ENCODE results near the gene LHX1.

LHX1 gene

GRCh38 chr17:36939052-36939801, 2.0 kb downstream of the LHX1 start:
- no peak for DNase-seq (ENCODE audit: low read depth)

GRCh38 chr17:36939802-36940312, 2.6 kb downstream of the LHX1 start:
- DNase-seq (ENCODE audit: low read depth), result no peak

DNA sequence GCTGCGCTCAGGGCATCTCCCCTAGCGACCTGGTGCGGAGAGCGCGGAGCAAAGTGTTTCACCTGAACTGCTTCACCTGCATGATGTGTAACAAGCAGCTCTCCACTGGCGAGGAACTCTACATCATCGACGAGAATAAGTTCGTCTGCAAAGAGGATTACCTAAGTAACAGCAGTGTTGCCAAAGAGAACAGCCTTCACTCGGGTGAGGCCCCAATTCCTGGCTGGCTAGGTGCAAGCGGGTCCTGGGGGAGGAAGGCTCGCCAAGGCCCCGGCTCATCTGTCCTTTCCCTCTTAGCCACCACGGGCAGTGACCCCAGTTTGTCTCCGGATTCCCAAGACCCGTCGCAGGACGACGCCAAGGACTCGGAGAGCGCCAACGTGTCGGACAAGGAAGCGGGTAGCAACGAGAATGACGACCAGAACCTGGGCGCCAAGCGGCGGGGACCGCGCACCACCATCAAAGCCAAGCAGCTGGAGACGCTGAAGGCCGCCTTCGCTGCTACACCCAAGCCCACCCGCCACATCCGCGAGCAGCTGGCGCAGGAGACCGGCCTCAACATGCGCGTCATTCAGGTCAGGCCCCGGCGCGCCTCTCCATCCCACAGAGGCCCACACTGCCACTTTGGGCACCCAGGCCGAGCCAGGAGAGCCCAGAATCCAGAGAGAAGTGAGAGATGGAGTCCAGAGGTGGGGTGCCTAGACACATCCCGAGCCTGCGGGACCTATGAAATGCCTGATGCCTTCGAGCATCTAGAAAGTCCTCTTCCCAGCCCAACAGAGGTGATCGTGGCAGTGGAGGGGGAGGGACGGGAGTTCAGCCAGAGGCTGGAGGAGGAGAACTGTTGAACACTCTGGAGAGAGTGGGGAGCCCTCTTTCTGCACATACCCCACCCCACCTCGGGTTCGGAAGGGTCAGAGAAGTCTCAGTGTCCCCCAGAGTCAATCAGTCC, 3.3 kb downstream of the LHX1 start:
- no peak for DNase-seq (ENCODE audit: low read depth)

DNA sequence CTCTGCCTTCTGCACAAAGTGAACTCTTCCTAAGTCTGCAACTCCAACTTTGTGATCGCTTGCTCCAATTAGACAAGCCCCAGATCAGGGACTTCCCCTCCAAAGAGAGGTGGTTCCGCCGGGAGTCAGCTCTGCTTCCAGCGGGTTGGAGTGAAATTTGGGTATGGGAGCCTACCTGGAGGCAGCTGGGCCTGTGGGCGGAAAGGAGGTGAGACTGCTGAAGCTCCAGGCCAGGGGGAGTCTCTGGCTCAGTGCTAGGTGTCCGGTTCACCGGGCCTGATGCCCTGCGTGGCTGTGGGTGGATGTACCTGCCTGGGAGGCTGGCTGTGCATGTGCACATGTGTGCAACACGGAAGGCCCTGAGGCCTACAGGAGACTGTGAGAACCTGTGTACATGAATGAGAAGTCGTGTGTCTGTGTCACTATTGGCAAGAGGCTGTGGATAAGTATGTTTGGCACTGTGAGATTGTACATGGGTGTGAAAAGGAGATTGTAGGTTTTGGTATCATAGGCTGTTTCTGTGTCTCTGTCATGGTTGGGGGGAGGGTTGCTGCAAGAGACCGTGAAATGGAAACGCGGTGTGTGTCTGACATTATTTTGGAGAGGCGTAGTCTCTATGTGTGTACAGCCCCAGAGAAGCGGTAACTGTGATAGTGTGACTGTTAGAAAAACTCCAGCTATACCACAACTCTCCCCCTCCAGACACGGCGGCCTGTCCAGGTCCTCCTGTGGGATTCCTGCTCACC, 4.2 kb downstream of the LHX1 start:
- no peak for DNase-seq (ENCODE audit: low read depth)

GRCh38 chr17:36942019-36942599, 4.8 kb downstream of the LHX1 start:
- DNase-seq (ENCODE audit: low read depth), result no peak

- DNase-seq (ENCODE audit: low read depth), result no peak
These were observed 5.4 kb downstream of the LHX1 start for GRCh38 chr17:36942631-36943125.

DNA sequence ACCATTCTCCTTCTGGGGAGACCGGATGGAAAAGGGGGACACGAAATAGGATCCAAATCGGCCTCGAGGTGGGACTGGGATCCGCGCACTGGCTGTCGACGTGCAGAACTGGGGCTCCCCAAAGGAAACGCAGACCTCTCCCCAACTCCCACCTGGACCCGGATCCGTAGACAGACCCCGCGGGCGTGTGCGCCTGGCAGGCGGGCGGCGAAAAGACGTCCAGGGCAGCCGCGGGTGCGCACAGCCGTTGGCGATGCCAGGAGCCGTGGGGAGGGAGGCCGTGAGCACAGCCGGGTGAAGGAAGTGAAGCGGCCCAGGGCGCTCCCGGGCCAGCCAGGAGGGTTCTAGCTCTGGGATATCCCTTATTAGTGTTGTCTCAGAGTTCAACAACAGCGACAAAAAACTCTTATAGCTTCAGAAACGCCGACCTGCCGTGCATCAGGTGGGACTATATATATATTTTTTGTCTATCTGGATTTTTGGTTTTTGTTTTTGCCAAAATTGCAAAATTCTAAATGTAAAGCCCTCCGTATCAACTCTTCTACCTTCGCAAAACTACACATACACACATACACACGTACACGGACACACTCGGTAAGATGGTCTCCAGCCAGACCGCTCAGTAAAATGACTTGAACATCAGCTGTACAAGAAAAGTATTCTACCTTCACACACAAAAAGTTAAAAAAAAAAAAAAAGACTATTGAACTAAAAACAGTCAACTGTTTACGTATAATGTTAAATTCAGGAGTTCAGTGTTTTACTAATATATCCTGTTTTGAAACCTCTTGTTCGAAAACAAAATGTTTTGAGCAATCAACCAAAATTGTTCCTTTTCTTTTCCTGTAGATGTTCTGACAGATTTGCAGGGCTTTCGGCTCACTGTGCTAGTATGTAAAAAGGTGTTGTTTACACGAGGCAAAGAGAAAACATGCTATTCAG, 6.2 kb downstream of the LHX1 start:
- no peak for DNase-seq (ENCODE audit: low read depth)

DNA sequence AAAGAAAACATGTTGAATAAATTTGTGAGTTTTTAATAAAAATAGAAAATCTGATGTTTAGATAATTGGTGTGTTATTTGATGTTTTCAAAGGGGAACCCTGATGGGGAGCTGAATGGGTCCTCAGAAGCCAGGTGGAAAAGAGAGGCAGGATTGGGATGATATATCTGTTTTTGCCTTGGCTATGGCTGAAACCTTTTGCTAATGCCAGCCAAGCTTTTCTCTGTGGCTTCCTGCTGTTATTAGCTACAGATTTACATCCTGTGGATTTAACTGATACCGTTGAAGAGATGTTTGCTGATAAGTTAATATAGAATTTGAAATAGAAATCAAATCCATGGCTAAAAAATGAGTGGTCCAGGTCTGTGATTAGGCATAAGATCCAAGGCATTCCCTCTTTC, 7.3 kb downstream of the LHX1 start:
- no peak for DNase-seq (ENCODE audit: low read depth)

GRCh38 chr17:36945140-36945539, 7.9 kb downstream of the LHX1 start:
- DNase-seq (ENCODE audit: low read depth), result no peak

- DNase-seq (ENCODE audit: low read depth), result no peak
These were observed 8.9 kb downstream of the LHX1 start for GRCh38 chr17:36945959-36946725.

- DNase-seq (ENCODE audit: low read depth), result no peak
These were observed 9.4 kb downstream of the LHX1 start for GRCh38 chr17:36946726-36947091.

DNA sequence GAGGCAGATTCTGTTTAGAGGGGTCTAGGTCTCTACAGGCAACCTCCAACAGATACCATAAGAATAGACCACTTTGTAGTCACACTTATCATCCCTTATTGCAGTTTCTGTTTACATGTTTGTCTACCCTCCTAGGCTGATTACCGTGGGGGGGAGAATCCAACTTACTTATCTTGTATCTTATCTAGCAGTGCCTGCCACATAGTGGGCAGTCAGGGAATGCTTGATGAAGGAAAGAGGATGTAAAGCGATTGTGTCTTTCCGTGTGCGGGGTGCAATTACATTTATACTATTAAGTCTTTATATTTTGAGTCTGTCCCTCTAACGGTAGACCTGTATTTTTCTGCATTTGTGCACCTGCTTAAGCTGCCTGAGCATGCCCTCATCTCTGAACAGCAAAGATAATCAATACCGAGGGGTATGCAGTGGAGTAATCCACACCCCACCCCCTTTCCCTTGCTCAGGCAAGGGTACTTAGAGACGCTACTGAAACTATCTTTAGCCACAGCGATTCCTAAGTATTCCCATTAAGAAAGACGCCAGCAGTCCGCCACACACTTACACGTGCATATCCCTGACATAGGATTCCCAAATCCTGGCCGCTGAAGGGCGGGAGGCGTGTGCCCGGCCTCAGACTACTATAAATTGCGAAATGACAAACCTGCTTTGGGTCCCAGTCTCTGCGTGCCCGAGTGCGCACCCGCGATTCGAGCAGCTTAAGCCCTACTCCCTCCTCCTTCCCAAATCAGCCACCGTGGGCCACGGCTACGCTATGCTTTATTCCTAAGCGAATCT, 10.8 kb downstream of the LHX1 start:
- no peak for DNase-seq (ENCODE audit: low read depth)

DNA sequence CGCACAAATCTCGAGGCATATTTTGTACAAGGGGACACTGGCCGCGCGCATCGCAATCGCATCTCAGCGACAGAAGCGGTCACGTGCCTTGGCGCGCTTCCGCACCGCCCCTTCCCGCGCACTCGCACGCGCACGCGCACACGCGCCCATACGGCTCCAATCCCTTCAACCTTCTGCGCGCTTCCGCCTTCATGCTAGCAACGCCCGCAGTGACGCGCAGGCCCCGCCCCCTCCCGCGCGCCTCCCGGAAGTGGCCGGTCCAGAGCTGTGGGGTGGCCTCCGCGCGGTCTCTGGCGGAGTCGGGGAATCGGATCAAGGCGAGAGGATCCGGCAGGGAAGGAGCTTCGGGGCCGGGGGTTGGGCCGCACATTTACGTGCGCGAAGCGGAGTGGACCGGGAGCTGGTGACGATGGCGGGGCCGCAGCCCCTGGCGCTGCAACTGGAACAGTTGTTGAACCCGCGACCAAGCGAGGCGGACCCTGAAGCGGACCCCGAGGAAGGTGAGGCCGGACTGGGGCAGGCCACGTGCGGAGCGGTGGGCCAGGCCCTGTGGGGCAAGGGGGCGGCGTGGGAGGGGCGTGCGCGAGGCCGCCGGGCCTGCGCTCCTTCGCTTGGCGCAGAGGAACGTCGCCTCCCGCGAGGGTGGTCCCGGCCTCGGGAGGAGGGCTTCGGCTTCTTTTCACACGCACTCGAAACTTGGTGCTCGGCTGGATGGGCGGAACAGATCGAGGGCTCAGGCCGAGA, 11.6 kb downstream of the LHX1 start, which contains the start of gene AATF:
AATF (plus strand) TSS at position 238 of the 744 bp plus-strand sequence; CDS start at position 410, 172 bp downstream.
- DNase-seq (ENCODE audit: low read depth), result peak; percentile 92

- DNase-seq (ENCODE audit: low read depth), result no peak
These were observed 12.2 kb downstream of the LHX1 start for GRCh38 chr17:36949461-36949927.

GRCh38 chr17:36950027-36950426, 12.8 kb downstream of the LHX1 start:
- no peak for DNase-seq (ENCODE audit: low read depth)

DNA sequence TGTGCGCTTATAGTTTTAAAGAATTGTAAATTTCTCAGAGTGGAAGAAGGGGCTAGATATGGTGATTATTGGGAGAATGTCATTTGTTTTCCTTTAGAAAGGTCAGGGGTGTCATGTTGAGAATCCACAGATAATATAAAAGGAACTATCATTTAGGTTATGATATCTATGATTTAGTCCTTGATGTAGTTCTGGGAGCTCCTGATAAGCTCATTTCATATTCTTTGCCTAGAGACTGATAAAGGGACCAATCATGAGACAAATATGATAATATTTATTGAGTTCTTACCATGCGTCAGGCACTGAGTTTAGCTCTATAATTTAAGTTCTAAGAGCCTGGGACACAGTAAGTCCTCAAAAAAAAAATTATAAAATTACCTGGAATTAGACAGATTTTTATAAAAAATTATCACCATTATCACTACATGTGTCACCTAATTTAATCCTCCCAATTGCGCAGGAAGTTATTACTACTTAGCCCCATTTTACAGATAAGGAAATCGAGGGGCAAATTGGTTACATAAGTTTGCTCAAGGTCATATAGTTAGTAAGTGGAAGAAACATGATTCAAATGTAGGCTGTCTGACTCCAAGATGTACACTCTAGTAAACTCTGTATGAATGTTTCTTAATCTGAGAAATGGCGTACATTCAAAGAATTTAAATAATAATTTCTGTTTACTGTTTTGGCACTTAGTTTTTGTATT, 14.0 kb downstream of the LHX1 start:
- DNase-seq (ENCODE audit: low read depth), result no peak

GRCh38 chr17:36971508-36971907, 34.2 kb downstream of the LHX1 start:
- DNase-seq (ENCODE audit: low read depth), result no peak

Measured in stimulated activated CD8-positive, alpha-beta memory T cell treated with anti-CD3 and anti-CD28 coated beads, Interleukin-15, amount 100 ng/mL, for 1 hour (primary cell).